HepG2 (cell line): ENCODE data around the gene BPIFB6. TPM values are rescaled to one million over a fixed set of nuclear protein-coding genes. Genes with fewer than 3 reads are reported as not detected.

Experiments
- ARNT ChIP-seq: fragments of 450-650 bp; IDR thresholded peaks from 2 replicates; pipeline ENCODE4 v1.6.1; 2017
- ARNT2 ChIP-seq: sonication (generic); formaldehyde crosslinking; IDR thresholded peaks from 2 replicates; pipeline ENCODE4 v1.8.0; 2022; ENCODE audit warnings: mild to moderate bottlenecking, low read depth, missing genetic modification reagents, moderate library complexity
- CSRNP2 ChIP-seq: sonication (generic); formaldehyde crosslinking; conservative IDR thresholded peaks from 2 replicates; pipeline ENCODE4 v1.8.0; 2022; ENCODE audit warnings: low read depth, missing genetic modification reagents
- MEIS1 ChIP-seq: sonication (generic); formaldehyde crosslinking; IDR thresholded peaks from 2 replicates; pipeline ENCODE4 v1.9.0; 2021; ENCODE audit warnings: mild to moderate bottlenecking, missing genetic modification reagents, moderate library complexity, borderline replicate concordance
- MZF1 ChIP-seq: sonication (generic); formaldehyde crosslinking; IDR thresholded peaks from 2 replicates; pipeline ENCODE4 v1.8.1; 2023; ENCODE audit warnings: mild to moderate bottlenecking, missing genetic modification reagents, borderline replicate concordance
- SNRNP70 ChIP-seq: fragments of 200-400 bp; formaldehyde crosslinking; IDR thresholded peaks from 2 replicates; pipeline ENCODE4 v1.6.1; 2017; ENCODE audit warnings: mild to moderate bottlenecking, low read depth, low read length, moderate library complexity
- SOX6 ChIP-seq, 2 experiments: fragments of 450-650 bp in 1 of 2; sonication (generic) in 1 of 2; formaldehyde crosslinking in 1 of 2; IDR thresholded peaks; 2 replicates each; pipeline versions ENCODE4 v1.4.0 to v1.6.1; 2017 to 2020; ENCODE audit warnings: antibody characterized with exemption in 1 of 2, mild to moderate bottlenecking in 1 of 2, missing genetic modification reagents in 1 of 2
- TARDBP ChIP-seq: sonication (generic); formaldehyde crosslinking; IDR thresholded peaks from 2 replicates; pipeline ENCODE4 v1.8.0; 2022; ENCODE audit warnings: mild to moderate bottlenecking, missing genetic modification reagents
- ZNF256 ChIP-seq: sonication (generic); formaldehyde crosslinking; conservative IDR thresholded peaks from 2 replicates; pipeline ENCODE4 v1.4.0; 2020; ENCODE audit warnings: missing genetic modification reagents
- ZNF30 ChIP-seq: sonication (generic); formaldehyde crosslinking; IDR thresholded peaks from 2 replicates; pipeline ENCODE4 v1.5.0; 2020; ENCODE audit warnings: mild to moderate bottlenecking, missing genetic modification reagents
- ZNF562 ChIP-seq: sonication (generic); formaldehyde crosslinking; IDR thresholded peaks from 2 replicates; pipeline ENCODE4 v1.8.0; 2022; ENCODE audit warnings: missing genetic modification reagents, borderline replicate concordance
- ZNF749 ChIP-seq: sonication (generic); formaldehyde crosslinking; IDR thresholded peaks from 2 replicates; pipeline ENCODE4 v1.8.0; 2022; ENCODE audit warnings: mild to moderate bottlenecking, missing genetic modification reagents, moderate library complexity, borderline replicate concordance
- polyA plus RNA-seq, 8 experiments: library from polyadenylated mRNA; depleted of rRNA in 3 of 8; stranded (reverse) in 7 of 8; unstranded in 1 of 8; fragments of >200 nt; fragmentation: Illumina TruSeq in 4 of 8; extraction: Trizol in 4 of 8; gene quantifications; 2 replicates each; pipeline versions ENCODE4 v1.2.1 to v1.2.3, GENCODE V29; 2011 to 2016; ENCODE audit warnings: low read depth in 4 of 8, missing spikeins in 1 of 8, mixed read lengths in 1 of 8; ENCODE audit not compliant: insufficient read depth in 1 of 8
- total RNA-seq, 5 experiments: library from RNA; depleted of rRNA; stranded (reverse); fragments of >200 nt; fragmentation: Illumina TruSeq; extraction: Trizol; gene quantifications; 2 replicates each; pipeline ENCODE4 v1.2.3, GENCODE V29; 2016; ENCODE audit warnings: low read depth in 1 of 5
- TF ChIP-seq, protein P1 (sequence below): sonication (generic); formaldehyde crosslinking; IDR thresholded peaks from 2 replicates; pipeline ENCODE4 v1.8.1; 2022; ENCODE audit warnings: low read depth, mild to moderate bottlenecking, missing genetic modification reagents
- TF ChIP-seq, protein P2 (sequence below), 2 experiments: IDR thresholded peaks; 2 replicates each; pipeline ENCODE4 v1.6.1; 2011 to 2012; ENCODE audit warnings: low read length in 2 of 2, borderline replicate concordance in 1 of 2, low read depth in 1 of 2, mild to moderate bottlenecking in 1 of 2, moderate library complexity in 1 of 2

The BPIFB6 gene
- total and polyA plus RNA-seq, 2 of the 13 experiments (the other 11 are each of a cell fraction or from before 2014, with no cell fraction given): 0.13 to 1.7 TPM

DNA sequence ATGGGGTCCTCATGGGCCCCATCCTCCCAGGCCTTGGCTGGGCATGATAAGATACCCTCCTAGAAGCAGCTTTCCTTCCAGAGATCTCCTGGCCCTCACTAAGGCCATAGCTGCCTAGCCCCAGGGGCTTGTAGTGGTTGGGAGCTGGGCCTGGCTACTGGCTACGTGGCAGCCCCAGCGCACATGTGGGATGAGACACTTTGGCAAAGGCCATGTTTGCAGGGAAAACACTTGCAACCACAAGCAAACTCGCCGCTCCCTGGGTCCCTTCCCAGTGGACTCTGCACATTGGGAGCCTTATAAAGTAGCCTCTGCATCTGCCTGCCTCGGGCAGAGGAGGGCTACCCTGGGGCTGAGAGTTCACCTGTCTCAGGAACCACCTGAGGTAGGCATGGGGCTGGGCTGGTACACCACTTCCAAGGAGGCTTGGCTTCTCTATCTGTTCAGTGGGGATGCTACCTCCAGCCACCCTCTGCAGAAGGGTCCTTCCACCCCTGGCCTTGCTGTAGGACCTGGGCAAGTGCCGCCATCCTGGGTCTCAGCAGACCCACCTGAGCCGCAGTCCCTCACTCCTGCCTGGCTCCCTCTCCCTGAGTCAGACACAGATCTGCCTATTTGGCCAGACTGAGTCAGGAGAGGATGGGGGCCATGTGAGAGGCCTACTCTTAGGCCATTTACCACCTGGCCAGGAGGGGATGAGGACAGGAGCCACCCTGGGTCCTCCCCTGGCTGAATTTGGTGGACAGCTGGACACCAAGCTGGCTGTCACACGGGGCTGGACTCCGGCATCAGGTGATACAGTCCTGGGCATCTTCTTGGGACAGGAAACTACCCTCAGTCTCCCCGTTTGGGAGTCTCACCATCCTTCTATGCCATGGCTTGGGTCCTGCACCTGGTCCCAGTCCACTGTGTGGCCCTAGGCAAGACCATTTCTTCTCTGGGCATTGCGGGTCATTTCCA, 23.8 kb upstream of the BPIFB6 start, which contains the start of gene BPIFB2 (continued):
- TF ChIP-seq ARNT (no peak), TARDBP (CRISPR knock-in tag) (peak; percentile 95), ZNF562 (CRISPR knock-in tag) (no peak), ZNF256 (CRISPR knock-in tag) (peak; percentile 54; the same call in 1 of the 2 replicates), CSRNP2 (CRISPR knock-in tag) (no peak), ARNT2 (CRISPR knock-in tag) (no peak; the same call in 1 of the 2 replicates), ZNF30 (CRISPR knock-in tag) (no peak; the same call in 1 of the 2 replicates), ZNF749 (CRISPR knock-in tag) (no peak; the same call in none of the 2 replicates), MEIS1 (peak; percentile 91), SNRNP70 (no peak), MZF1 (CRISPR knock-in tag) (no peak; the same call in 1 of the 2 replicates), SOX6 (IDR thresholded peaks at IDR 0.05) (no peak), SOX6 (CRISPR knock-in tag; IDR thresholded peaks at IDR 0.05) (peak; percentile 80)
- TF ChIP-seq, protein P1, sequence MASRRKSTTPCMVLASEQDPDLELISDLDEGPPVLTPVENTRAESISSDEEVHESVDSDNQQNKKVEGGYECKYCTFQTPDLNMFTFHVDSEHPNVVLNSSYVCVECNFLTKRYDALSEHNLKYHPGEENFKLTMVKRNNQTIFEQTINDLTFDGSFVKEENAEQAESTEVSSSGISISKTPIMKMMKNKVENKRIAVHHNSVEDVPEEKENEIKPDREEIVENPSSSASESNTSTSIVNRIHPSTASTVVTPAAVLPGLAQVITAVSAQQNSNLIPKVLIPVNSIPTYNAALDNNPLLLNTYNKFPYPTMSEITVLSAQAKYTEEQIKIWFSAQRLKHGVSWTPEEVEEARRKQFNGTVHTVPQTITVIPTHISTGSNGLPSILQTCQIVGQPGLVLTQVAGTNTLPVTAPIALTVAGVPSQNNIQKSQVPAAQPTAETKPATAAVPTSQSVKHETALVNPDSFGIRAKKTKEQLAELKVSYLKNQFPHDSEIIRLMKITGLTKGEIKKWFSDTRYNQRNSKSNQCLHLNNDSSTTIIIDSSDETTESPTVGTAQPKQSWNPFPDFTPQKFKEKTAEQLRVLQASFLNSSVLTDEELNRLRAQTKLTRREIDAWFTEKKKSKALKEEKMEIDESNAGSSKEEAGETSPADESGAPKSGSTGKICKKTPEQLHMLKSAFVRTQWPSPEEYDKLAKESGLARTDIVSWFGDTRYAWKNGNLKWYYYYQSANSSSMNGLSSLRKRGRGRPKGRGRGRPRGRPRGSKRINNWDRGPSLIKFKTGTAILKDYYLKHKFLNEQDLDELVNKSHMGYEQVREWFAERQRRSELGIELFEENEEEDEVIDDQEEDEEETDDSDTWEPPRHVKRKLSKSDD: peak; percentile 79; the same call in 1 of the 2 replicates
- TF ChIP-seq, protein P2, sequence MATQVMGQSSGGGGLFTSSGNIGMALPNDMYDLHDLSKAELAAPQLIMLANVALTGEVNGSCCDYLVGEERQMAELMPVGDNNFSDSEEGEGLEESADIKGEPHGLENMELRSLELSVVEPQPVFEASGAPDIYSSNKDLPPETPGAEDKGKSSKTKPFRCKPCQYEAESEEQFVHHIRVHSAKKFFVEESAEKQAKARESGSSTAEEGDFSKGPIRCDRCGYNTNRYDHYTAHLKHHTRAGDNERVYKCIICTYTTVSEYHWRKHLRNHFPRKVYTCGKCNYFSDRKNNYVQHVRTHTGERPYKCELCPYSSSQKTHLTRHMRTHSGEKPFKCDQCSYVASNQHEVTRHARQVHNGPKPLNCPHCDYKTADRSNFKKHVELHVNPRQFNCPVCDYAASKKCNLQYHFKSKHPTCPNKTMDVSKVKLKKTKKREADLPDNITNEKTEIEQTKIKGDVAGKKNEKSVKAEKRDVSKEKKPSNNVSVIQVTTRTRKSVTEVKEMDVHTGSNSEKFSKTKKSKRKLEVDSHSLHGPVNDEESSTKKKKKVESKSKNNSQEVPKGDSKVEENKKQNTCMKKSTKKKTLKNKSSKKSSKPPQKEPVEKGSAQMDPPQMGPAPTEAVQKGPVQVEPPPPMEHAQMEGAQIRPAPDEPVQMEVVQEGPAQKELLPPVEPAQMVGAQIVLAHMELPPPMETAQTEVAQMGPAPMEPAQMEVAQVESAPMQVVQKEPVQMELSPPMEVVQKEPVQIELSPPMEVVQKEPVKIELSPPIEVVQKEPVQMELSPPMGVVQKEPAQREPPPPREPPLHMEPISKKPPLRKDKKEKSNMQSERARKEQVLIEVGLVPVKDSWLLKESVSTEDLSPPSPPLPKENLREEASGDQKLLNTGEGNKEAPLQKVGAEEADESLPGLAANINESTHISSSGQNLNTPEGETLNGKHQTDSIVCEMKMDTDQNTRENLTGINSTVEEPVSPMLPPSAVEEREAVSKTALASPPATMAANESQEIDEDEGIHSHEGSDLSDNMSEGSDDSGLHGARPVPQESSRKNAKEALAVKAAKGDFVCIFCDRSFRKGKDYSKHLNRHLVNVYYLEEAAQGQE (IDR thresholded peaks at IDR 0.05; ENCODE audit: borderline replicate concordance in 1 of 2, low read depth in 1 of 2, low read length in 2 of 2): peak in 1 of 2 experiments; percentile 65; a peak in 2 of 4 replicates
